ENCODE results near the gene ARHGEF33.

Gene ARHGEF33

DNA sequence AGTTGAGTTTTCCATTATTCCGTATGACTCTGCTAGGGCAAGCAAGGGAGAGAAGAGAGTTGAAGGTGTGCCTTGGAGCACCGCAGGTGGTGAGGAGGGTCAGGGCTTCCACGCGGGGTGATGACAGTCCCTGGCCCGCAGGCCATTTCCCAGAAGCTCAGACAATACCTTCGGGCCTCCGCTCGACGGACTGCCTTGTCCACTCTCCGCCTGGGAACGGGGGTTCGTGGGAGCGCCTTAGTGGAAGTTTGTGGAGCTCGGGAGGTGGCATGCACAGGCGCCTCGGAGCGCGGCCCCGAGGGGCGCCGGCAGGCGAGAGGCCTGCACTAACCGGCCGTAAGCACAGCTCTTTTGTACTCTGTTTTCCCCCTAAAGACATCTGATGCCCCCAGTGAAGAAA lies 69.8 kb downstream of the ARHGEF33 start:
- Histone ChIP-seq H3K36me3 (ENCODE audit: control insufficient read depth in 2 of 2, insufficient read depth in 2 of 2, low read length in 2 of 2) (no peaks in the 10 kb centered on the region), H3K9me3 (ENCODE audit: control insufficient read depth in 2 of 2, low read length in 2 of 2) (no peaks in the 10 kb centered on the region), H3K27ac (ENCODE audit: low read length) (no peak overlapping the region), H3K9ac (ENCODE audit: low read length in 2 of 2) (no peak overlapping the region), H3K4me3 (ENCODE audit: low read length in 2 of 2) (peak overlapping the region; percentile 54 to 70), H3K4me1 (ENCODE audit: control insufficient read depth, insufficient read depth, low read length) (peaks cover 14% of the 10 kb centered on the region), H3K27me3 (ENCODE audit: control insufficient read depth in 1 of 2, insufficient read depth in 2 of 2, low read length in 2 of 2) (no peaks in the 10 kb centered on the region)

DNA sequence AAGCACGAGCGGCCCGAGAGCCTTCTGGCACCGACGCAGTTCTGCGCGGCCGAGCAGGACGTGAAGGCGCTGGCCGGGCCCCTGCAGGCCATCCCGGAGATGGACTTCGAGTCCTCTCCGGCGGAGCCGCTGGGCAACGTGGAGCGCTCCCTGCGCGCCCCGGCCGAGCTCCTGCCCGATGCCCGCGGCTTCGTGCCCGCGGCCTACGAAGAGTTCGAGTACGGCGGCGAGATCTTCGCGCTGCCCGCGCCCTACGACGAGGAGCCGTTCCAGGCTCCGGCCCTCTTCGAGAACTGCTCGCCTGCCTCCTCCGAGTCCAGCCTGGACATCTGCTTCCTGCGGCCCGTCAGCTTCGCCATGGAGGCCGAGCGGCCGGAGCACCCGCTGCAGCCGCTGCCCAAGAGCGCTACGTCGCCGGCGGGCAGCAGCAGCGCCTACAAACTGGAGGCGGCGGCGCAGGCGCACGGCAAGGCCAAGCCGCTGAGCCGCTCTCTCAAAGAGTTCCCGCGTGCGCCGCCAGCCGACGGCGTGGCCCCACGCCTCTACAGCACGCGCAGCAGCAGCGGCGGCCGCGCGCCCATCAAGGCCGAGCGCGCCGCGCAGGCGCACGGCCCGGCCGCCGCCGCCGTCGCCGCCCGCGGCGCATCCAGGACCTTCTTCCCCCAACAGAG lies 70.4 kb downstream of the ARHGEF33 start:
- Histone ChIP-seq H3K4me1 (ENCODE audit: control insufficient read depth, insufficient read depth, low read length) (peaks cover 14% of the 10 kb centered on the region), H3K9ac (ENCODE audit: low read length in 2 of 2) (peak overlapping the region in 1 of 2 donors; percentile 25), H3K4me3 (ENCODE audit: low read length in 2 of 2) (peak overlapping the region; percentile 54 to 70), H3K27ac (ENCODE audit: low read length) (no peak overlapping the region), H3K9me3 (ENCODE audit: control insufficient read depth in 2 of 2, low read length in 2 of 2) (no peaks in the 10 kb centered on the region), H3K36me3 (ENCODE audit: control insufficient read depth in 2 of 2, insufficient read depth in 2 of 2, low read length in 2 of 2) (no peaks in the 10 kb centered on the region), H3K27me3 (ENCODE audit: control insufficient read depth in 1 of 2, insufficient read depth in 2 of 2, low read length in 2 of 2) (no peaks in the 10 kb centered on the region)

DNA sequence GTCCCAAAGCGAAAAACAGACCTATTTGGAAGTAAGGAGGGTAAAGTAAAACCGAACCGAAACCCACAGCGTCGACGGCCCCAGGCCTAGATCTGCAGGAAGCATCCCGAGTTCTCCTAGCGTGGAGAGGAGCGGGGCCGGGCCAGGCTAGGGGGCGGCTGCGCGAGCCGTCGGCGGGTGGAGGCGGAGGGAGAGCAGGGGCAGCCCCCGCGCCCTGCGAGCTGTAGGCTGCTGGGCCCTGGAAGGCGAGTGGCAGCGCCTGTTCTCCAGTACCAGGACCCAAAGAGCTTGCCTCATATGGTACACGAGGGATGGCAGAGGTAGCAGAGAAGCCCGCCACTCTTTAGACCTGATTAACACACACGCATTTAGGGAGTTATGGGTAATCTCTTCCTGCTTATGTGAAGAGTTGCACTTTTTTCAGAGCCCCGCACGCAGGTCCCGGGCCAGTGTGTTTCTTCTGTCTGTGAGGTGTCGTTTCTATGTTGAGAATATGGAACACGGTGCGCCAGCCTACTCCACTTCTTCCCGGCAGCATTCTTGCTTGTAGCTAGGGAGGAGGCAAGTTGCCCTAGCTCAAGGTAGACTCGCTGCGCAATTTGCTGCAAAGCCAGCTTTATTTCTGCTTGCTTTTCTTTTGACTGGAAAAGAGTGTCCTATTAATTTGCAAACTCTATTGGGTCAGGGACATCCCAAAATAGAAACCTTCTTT lies 71.1 kb downstream of the ARHGEF33 start:
- Histone ChIP-seq H3K9me3 (ENCODE audit: control insufficient read depth in 2 of 2, low read length in 2 of 2) (no peaks in the 10 kb centered on the region), H3K27me3 (ENCODE audit: control insufficient read depth in 1 of 2, insufficient read depth in 2 of 2, low read length in 2 of 2) (no peaks in the 10 kb centered on the region), H3K9ac (ENCODE audit: low read length in 2 of 2) (no peak overlapping the region), H3K27ac (ENCODE audit: low read length) (no peak overlapping the region), H3K4me1 (ENCODE audit: control insufficient read depth, insufficient read depth, low read length) (peaks cover 14% of the 10 kb centered on the region), H3K4me3 (ENCODE audit: low read length in 2 of 2) (peak overlapping the region; percentile 54 to 70), H3K36me3 (ENCODE audit: control insufficient read depth in 2 of 2, insufficient read depth in 2 of 2, low read length in 2 of 2) (no peaks in the 10 kb centered on the region)

DNA sequence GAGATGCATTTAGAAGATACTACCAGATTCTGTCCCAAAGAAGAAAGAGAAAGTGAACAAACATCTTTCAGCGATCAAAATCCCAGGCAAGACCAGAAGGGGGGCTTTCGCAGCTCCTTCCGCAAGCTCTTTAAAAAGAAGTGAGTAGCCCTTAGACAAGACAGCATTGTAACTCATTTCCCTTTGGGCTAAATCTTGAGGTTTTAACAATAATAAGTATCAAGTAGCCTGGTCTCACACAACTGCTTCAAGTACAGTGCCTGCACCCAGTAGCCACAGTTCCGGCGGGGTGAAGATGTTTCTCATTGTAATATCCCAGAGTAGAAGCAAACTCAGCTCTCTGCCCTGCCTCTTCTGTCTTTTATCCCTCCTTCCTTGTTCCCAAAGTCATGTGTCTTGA lies 76.3 kb downstream of the ARHGEF33 start:
- Histone ChIP-seq H3K9ac (ENCODE audit: low read length in 2 of 2) (no peak overlapping the region), H3K27me3 (ENCODE audit: control insufficient read depth in 1 of 2, insufficient read depth in 2 of 2, low read length in 2 of 2) (no peaks in the 10 kb centered on the region), H3K36me3 (ENCODE audit: control insufficient read depth in 2 of 2, insufficient read depth in 2 of 2, low read length in 2 of 2) (peaks cover 5 to 6% of the 10 kb centered on the region in 2 donors), H3K9me3 (ENCODE audit: control insufficient read depth in 2 of 2, low read length in 2 of 2) (no peaks in the 10 kb centered on the region), H3K27ac (ENCODE audit: low read length) (no peak overlapping the region), H3K4me3 (ENCODE audit: low read length in 2 of 2) (no peak overlapping the region), H3K4me1 (ENCODE audit: control insufficient read depth, insufficient read depth, low read length) (peaks cover under 1% of the 10 kb centered on the region)

GRCh38 chr2:38966678-38967077 lies 77.0 kb downstream of the ARHGEF33 start:
- Histone ChIP-seq H3K36me3 (ENCODE audit: control insufficient read depth in 2 of 2, insufficient read depth in 2 of 2, low read length in 2 of 2) (peaks cover 5 to 6% of the 10 kb centered on the region in 2 donors), H3K9me3 (ENCODE audit: control insufficient read depth in 2 of 2, low read length in 2 of 2) (no peaks in the 10 kb centered on the region), H3K27me3 (ENCODE audit: control insufficient read depth in 1 of 2, insufficient read depth in 2 of 2, low read length in 2 of 2) (no peaks in the 10 kb centered on the region), H3K9ac (ENCODE audit: low read length in 2 of 2) (no peak overlapping the region), H3K4me3 (ENCODE audit: low read length in 2 of 2) (no peak overlapping the region), H3K27ac (ENCODE audit: low read length) (no peak overlapping the region), H3K4me1 (ENCODE audit: control insufficient read depth, insufficient read depth, low read length) (no peaks in the 10 kb centered on the region)

DNA sequence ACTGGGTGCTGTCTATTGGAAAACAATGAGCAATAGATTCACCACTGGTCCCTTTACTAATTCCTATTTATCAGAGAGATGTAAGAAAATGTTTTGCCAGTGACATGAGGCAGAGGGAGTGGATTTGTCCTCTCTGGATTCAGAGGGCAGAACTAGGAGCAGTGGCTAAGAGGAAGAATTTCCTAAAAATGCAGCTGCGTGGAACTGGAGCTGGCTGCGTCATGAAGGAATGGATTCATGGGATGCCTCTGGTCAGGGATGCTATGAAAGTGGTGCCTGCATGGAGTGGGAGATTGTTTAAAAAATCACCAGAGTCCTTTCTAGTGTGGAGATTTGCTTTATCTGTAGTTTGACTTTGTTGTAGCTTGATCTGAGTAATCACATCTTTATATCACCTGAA lies 78.3 kb downstream of the ARHGEF33 start:
- H3K27ac ChIP-seq (ENCODE audit: low read length), result no peak overlapping the region
- no peaks in the 10 kb centered on the region for H3K27me3 ChIP-seq (ENCODE audit: control insufficient read depth in 1 of 2, insufficient read depth in 2 of 2, low read length in 2 of 2)
- no peak overlapping the region for H3K4me3 ChIP-seq (ENCODE audit: low read length in 2 of 2)
- H3K9me3 ChIP-seq (ENCODE audit: control insufficient read depth in 2 of 2, low read length in 2 of 2), result no peaks in the 10 kb centered on the region
- no peaks in the 10 kb centered on the region for H3K4me1 ChIP-seq (ENCODE audit: control insufficient read depth, insufficient read depth, low read length)
- no peak overlapping the region for H3K9ac ChIP-seq (ENCODE audit: low read length in 2 of 2)
- peaks cover 5 to 6% of the 10 kb centered on the region in 2 donors for H3K36me3 ChIP-seq (ENCODE audit: control insufficient read depth in 2 of 2, insufficient read depth in 2 of 2, low read length in 2 of 2)

DNA sequence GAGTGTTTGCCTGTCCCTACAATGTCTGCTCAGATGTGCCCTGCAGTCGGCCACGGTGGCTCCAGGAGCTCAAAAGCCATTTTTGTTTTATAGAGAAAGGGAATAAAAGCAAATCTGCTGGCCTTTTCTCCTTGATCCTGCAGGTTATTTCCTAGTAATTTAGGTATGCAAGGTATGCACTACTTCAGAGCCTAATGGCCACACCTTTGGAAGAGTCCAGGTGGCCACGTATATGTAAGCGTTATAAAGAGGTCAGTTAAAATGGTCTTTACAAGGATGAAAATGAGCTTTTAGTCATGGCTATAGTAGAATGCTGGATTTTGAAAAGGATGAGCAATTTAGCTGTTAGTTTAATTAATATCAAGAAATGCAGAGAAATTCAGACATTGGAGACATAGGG lies 81.7 kb downstream of the ARHGEF33 start:
- Histone ChIP-seq H3K27me3 (ENCODE audit: control insufficient read depth in 1 of 2, insufficient read depth in 2 of 2, low read length in 2 of 2) (no peaks in the 10 kb centered on the region), H3K9me3 (ENCODE audit: control insufficient read depth in 2 of 2, low read length in 2 of 2) (no peaks in the 10 kb centered on the region), H3K4me1 (ENCODE audit: control insufficient read depth, insufficient read depth, low read length) (no peaks in the 10 kb centered on the region), H3K36me3 (ENCODE audit: control insufficient read depth in 2 of 2, insufficient read depth in 2 of 2, low read length in 2 of 2) (peaks cover 5 to 6% of the 10 kb centered on the region in 2 donors), H3K4me3 (ENCODE audit: low read length in 2 of 2) (no peak overlapping the region), H3K9ac (ENCODE audit: low read length in 2 of 2) (no peak overlapping the region), H3K27ac (ENCODE audit: low read length) (no peak overlapping the region)

- Histone ChIP-seq H3K36me3 (ENCODE audit: control insufficient read depth in 2 of 2, insufficient read depth in 2 of 2, low read length in 2 of 2) (peaks cover 5 to 6% of the 10 kb centered on the region in 2 donors), H3K27ac (ENCODE audit: low read length) (no peak overlapping the region), H3K9ac (ENCODE audit: low read length in 2 of 2) (no peak overlapping the region), H3K27me3 (ENCODE audit: control insufficient read depth in 1 of 2, insufficient read depth in 2 of 2, low read length in 2 of 2) (no peaks in the 10 kb centered on the region), H3K9me3 (ENCODE audit: control insufficient read depth in 2 of 2, low read length in 2 of 2) (no peaks in the 10 kb centered on the region), H3K4me1 (ENCODE audit: control insufficient read depth, insufficient read depth, low read length) (no peaks in the 10 kb centered on the region), H3K4me3 (ENCODE audit: low read length in 2 of 2) (no peak overlapping the region)
Observed at GRCh38 chr2:38973266-38973665, 83.6 kb downstream of the ARHGEF33 start.

DNA sequence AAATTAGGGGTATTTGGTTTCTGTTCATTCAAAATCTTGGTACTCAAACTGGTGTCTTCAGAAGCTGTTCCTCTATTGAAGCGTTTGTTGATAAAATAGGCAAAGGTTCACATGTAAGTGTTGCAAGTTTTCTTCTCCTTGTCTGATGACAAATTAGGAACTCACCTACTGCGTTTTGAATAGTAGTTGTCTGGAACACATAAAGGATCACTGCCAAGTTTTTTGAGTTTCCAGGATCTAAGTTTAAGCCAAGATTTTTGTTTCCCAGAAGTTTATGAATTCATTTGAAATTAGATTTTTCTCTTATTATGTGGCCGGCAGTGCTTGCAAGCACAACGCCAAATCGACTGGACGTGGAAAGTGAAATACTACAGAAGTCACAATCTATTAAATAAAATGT lies 85.4 kb downstream of the ARHGEF33 start:
- Histone ChIP-seq H3K9ac (ENCODE audit: low read length in 2 of 2) (no peak overlapping the region), H3K9me3 (ENCODE audit: control insufficient read depth in 2 of 2, low read length in 2 of 2) (no peaks in the 10 kb centered on the region), H3K36me3 (ENCODE audit: control insufficient read depth in 2 of 2, insufficient read depth in 2 of 2, low read length in 2 of 2) (peaks cover 2 to 5% of the 10 kb centered on the region in 2 donors), H3K27ac (ENCODE audit: low read length) (no peak overlapping the region), H3K27me3 (ENCODE audit: control insufficient read depth in 1 of 2, insufficient read depth in 2 of 2, low read length in 2 of 2) (no peaks in the 10 kb centered on the region), H3K4me3 (ENCODE audit: low read length in 2 of 2) (no peak overlapping the region), H3K4me1 (ENCODE audit: control insufficient read depth, insufficient read depth, low read length) (no peaks in the 10 kb centered on the region)

- no peak overlapping the region for H3K27ac ChIP-seq (ENCODE audit: low read length)
- H3K9me3 ChIP-seq (ENCODE audit: control insufficient read depth in 2 of 2, low read length in 2 of 2), result no peaks in the 10 kb centered on the region
- no peak overlapping the region for H3K9ac ChIP-seq (ENCODE audit: low read length in 2 of 2)
- H3K4me1 ChIP-seq (ENCODE audit: control insufficient read depth, insufficient read depth, low read length), result no peaks in the 10 kb centered on the region
- no peak overlapping the region for H3K4me3 ChIP-seq (ENCODE audit: low read length in 2 of 2)
- peaks cover 0 to 2% of the 10 kb centered on the region in 2 donors for H3K36me3 ChIP-seq (ENCODE audit: control insufficient read depth in 2 of 2, insufficient read depth in 2 of 2, low read length in 2 of 2)
- no peaks in the 10 kb centered on the region for H3K27me3 ChIP-seq (ENCODE audit: control insufficient read depth in 1 of 2, insufficient read depth in 2 of 2, low read length in 2 of 2)
Observed at GRCh38 chr2:38977047-38977446, 87.4 kb downstream of the ARHGEF33 start.

DNA sequence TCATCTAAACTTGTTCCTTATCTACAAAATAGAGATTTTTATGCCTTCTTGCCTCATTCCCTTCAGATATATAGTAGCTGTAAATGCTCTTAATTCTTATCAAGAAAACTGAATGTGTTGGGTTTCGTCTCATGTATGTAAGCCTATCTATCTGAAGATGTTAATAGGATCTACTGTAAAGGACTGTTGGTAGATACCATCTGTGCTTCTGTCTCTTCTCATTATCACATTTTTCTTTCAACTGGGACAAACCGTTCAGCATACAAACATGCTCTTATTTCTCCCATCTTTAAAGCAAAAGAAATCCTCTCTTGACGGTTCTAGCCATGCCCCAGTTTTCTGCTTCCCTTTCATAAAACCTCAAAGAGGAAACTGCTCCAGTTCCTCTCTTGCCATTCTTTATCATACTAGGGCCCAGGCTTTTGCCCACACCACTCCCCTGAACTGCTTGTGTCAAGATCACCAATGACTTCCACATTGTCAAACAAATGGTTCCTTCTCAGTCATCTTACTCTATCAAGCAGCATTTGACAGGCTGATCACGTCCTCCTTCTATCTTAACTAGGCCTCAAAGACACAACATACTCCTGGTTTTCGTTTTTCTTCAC lies 88.7 kb downstream of the ARHGEF33 start:
- H3K27ac ChIP-seq (ENCODE audit: low read length), result no peak overlapping the region
- H3K36me3 ChIP-seq (ENCODE audit: control insufficient read depth in 2 of 2, insufficient read depth in 2 of 2, low read length in 2 of 2), result peaks cover 0 to 2% of the 10 kb centered on the region in 2 donors
- no peaks in the 10 kb centered on the region for H3K4me1 ChIP-seq (ENCODE audit: control insufficient read depth, insufficient read depth, low read length)

More for the DNA sequence above, 88.7 kb downstream of the ARHGEF33 start:
- Histone ChIP-seq H3K9ac (ENCODE audit: low read length in 2 of 2) (no peak overlapping the region), H3K27me3 (ENCODE audit: control insufficient read depth in 1 of 2, insufficient read depth in 2 of 2, low read length in 2 of 2) (no peaks in the 10 kb centered on the region), H3K9me3 (ENCODE audit: control insufficient read depth in 2 of 2, low read length in 2 of 2) (no peaks in the 10 kb centered on the region), H3K4me3 (ENCODE audit: low read length in 2 of 2) (no peak overlapping the region)
